OCI-LY7 (cell line): ENCODE results near the gene PEX5L. TPM values are rescaled to one million over a fixed set of nuclear protein-coding genes. Genes with fewer than 3 reads are reported as not detected.

Experiments used
- BruUV-seq: library from RNA; stranded (reverse); fragments of 400-500 nt; replicated peaks from 2 replicates; lab custom pipeline; 2021; lab: Mats Ljungman, UMichigan
- CTCF ChIA-PET: fragments of 300-600 bp; sonication (Branson Sonifier 250); formaldehyde crosslinking; loops from one replicate; lab custom pipeline; 2022; ENCODE audit warnings: antibody characterized with exemption; ENCODE audit not compliant: unreplicated experiment; lab: Charles Lee
- POLR2A ChIA-PET: fragments of 300-600 bp; sonication (Branson Sonifier 250); formaldehyde crosslinking; loops from one replicate; lab custom pipeline; 2022; ENCODE audit warnings: antibody characterized with exemption; lab: Charles Lee
- DNase-seq: peaks from one replicate; pipeline ENCODE4 v3.0.0-alpha.2; 2015; ENCODE audit warnings: low spot score
- H2AFZ ChIP-seq: fragments of 200-600 bp; sonication (generic), shearing (Covaris generic); 2 replicates; pipeline ENCODE4 v1.6.1; 2014; ENCODE audit warnings: mild to moderate bottlenecking, antibody characterized with exemption, low read length, moderate library complexity
- H3K27ac ChIP-seq: fragments of 200-600 bp; sonication (generic); 2 replicates; pipeline ENCODE4 v1.5.1; 2014; ENCODE audit warnings: mixed run types, low read depth, mild to moderate bottlenecking, moderate library complexity, low read length, inconsistent platforms; ENCODE audit not compliant: poor library complexity, severe bottlenecking
- H3K36me3 ChIP-seq: fragments of 200-600 bp; sonication (generic); 2 replicates; pipeline ENCODE4 v1.6.1; 2014; ENCODE audit warnings: mild to moderate bottlenecking, antibody characterized with exemption, low read length, moderate library complexity, mixed read lengths; ENCODE audit not compliant: insufficient read depth
- H3K4me1 ChIP-seq: fragments of 200-600 bp; sonication (generic); 2 replicates; pipeline ENCODE4 v1.5.1; 2014; ENCODE audit warnings: mild to moderate bottlenecking, low read length; ENCODE audit not compliant: insufficient read depth, poor library complexity, severe bottlenecking
- H3K4me2 ChIP-seq: fragments of 200-600 bp; sonication (generic); 2 replicates; pipeline ENCODE4 v1.6.1; 2014; ENCODE audit warnings: mild to moderate bottlenecking, low read length
- H3K4me3 ChIP-seq: fragments of 200-600 bp; sonication (generic); 2 replicates; pipeline ENCODE4 v1.5.1; 2014; ENCODE audit warnings: mild to moderate bottlenecking, low read depth, low read length; ENCODE audit not compliant: poor library complexity, severe bottlenecking
- H3K79me2 ChIP-seq: fragments of 200-600 bp; sonication (generic); 2 replicates; pipeline ENCODE4 v1.6.1; 2016; ENCODE audit warnings: low read depth, mild to moderate bottlenecking, low read length, moderate library complexity, mixed read lengths; ENCODE audit not compliant: insufficient read depth
- H3K9me2 ChIP-seq: fragments of 200-600 bp; sonication (generic); 2 replicates; pipeline ENCODE4 v1.6.1; 2016; ENCODE audit warnings: mild to moderate bottlenecking, low read length, mixed read lengths; ENCODE audit not compliant: insufficient read depth
- H3K9me3 ChIP-seq: fragments of 200-600 bp; sonication (generic); 2 replicates; pipeline ENCODE4 v1.6.1; 2014; ENCODE audit warnings: mild to moderate bottlenecking, mixed run types, low read length, mixed read lengths
- H4K20me1 ChIP-seq: fragments of 200-600 bp; sonication (generic); 2 replicates; pipeline ENCODE4 v1.6.1; 2014; ENCODE audit warnings: mild to moderate bottlenecking, antibody characterized with exemption, low read length, moderate library complexity, mixed read lengths; ENCODE audit not compliant: insufficient read depth
- CTCF ChIP-seq: fragments of 200-600 bp; sonication (generic); conservative IDR thresholded peaks from 2 replicates; pipeline ENCODE4 v1.5.1; 2014; ENCODE audit warnings: mild to moderate bottlenecking, antibody characterized with exemption, low read length, moderate library complexity, mixed read lengths
- EZH2phosphoT487 ChIP-seq: fragments of 200-600 bp; sonication (generic); IDR thresholded peaks from 2 replicates; pipeline ENCODE4 v1.6.1; 2018; ENCODE audit warnings: low read depth, borderline replicate concordance, mild to moderate bottlenecking, mixed run types, antibody characterized with exemption, low read length, moderate library complexity, mixed read lengths
- intact Hi-C: fragments of 100-400 bp; cut with micrococcal nuclease; formaldehyde crosslinking; loops from one replicate; pipeline ENCODE4 v1.10.0; 2022; ENCODE audit not compliant: unreplicated experiment
- total RNA-seq, 2 experiments: library from RNA; depleted of rRNA in 1 of 2; stranded (reverse); fragments of >200 nt in 1 of 2; shearing (Covaris generic) in 1 of 2; gene quantifications; 2 replicates each; pipeline ENCODE4 v1.2.3, GENCODE V29; 2014 to 2022

The PEX5L gene
- total RNA-seq, 2 experiments from 2014 or later: not detected

DNA sequence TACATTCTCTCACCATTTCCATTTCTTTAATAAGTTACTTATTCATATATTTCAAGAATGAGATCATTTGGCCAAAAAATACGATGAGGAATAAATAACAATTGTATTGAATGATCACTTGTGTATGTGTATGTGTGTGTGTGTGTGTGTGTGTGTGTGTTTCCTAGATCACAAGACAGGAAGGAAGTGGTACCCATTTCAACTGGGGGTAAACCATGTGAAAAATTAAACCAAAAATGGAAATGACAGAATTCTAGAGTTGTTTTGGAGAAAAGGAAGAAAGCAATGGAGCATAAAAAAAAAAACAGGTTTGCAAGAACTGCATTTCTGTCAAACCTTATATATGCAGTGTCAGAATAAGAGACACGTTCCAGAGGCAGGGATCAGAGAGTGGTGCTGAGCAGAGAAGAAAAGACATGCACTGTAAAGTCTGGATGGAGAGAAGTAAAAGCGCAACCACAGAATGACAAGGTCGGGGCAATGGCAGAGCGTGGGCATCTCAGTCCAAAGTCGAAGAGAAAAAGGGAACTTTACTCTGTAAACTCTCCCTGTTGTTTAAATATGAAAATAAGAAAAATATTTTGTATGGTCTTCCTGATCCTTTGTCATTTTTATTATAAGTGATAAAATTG, 75.5 kb downstream of the PEX5L start:
- TF ChIP-seq EZH2phosphoT487: no peak
- TF ChIP-seq CTCF: no peak
- H3K4me2 ChIP-seq: peak overlapping the region; percentile 82
- H3K79me2 ChIP-seq: no peaks in the 10 kb centered on the region
- no peaks in the 10 kb centered on the region for H4K20me1 ChIP-seq
- peak overlapping the region; percentile 49 for H3K4me3 ChIP-seq
- intact Hi-C loops: no loop called here
- peak overlapping the region; percentile 17; the same call in 1 of the 2 replicates for H2AFZ ChIP-seq
- ChIA-PET POLR2A (interaction anchor here (0.6 to 1.5 kb wide), 5 partner anchors 9 to 622 kb away, joined by 3 to 9 read pairs (median 3); no protein-coding TSS in a partner anchor), CTCF (interaction anchor here (1.1 kb wide), 1 partner anchor 150 kb away, joined by 4 read pairs; no protein-coding TSS in a partner anchor)
- peak; percentile 57 for DNase-seq
- H3K9me3 ChIP-seq: no peaks in the 10 kb centered on the region
- H3K27ac ChIP-seq: peak overlapping the region; percentile 77
- BruUV-seq: no TSS peak
- no peaks in the 10 kb centered on the region for H3K9me2 ChIP-seq
- no peaks in the 10 kb centered on the region for H3K36me3 ChIP-seq
- H3K4me1 ChIP-seq: peaks cover 56% of the 10 kb centered on the region

GRCh38 chr3:179958759-179959158, 78.0 kb downstream of the PEX5L start:
- no peaks in the 10 kb centered on the region for H3K79me2 ChIP-seq
- CTCF ChIA-PET: no interaction called here
- H3K4me2 ChIP-seq: peak overlapping the region; percentile 63; the same call in 1 of the 2 replicates
- H3K9me2 ChIP-seq: no peaks in the 10 kb centered on the region
- no peaks in the 10 kb centered on the region for H3K36me3 ChIP-seq
- H3K4me3 ChIP-seq: no peak overlapping the region
- H3K9me3 ChIP-seq: peaks cover 4% of the 10 kb centered on the region; the same call in 1 of the 2 replicates
- POLR2A ChIA-PET: interaction anchor here (0.6 kb wide), 2 partner anchors 133 to 297 kb away, joined by 3 read pairs; no protein-coding TSS in a partner anchor
- no peaks in the 10 kb centered on the region for H4K20me1 ChIP-seq
- DNase-seq: no peak
- H3K4me1 ChIP-seq: peaks cover 81% of the 10 kb centered on the region
- no peak for TF ChIP-seq EZH2phosphoT487
- TF ChIP-seq CTCF: no peak
- H3K27ac ChIP-seq: no peak overlapping the region
- intact Hi-C loops: loop anchor here (5.0 kb wide), 2 partner anchors 306 to 644 kb away; partner anchors contain the start of genes TTC14 and USP13
- no TSS peak for BruUV-seq
- no peak overlapping the region for H2AFZ ChIP-seq

GRCh38 chr3:179958143-179958542, 78.6 kb downstream of the PEX5L start:
- DNase-seq: no peak
- intact Hi-C loops: loop anchor here (5.0 kb wide), 2 partner anchors 306 to 644 kb away; partner anchors contain the start of genes TTC14 and USP13
- H3K4me1 ChIP-seq: peaks cover 84% of the 10 kb centered on the region
- no peaks in the 10 kb centered on the region for H3K36me3 ChIP-seq
- CTCF ChIA-PET: no interaction called here
- H3K79me2 ChIP-seq: no peaks in the 10 kb centered on the region
- no peaks in the 10 kb centered on the region for H3K9me2 ChIP-seq
- POLR2A ChIA-PET: interaction anchor here (0.6 kb wide), 3 partner anchors 132 to 1775 kb away, joined by 3 to 4 read pairs (median 3); no protein-coding TSS in a partner anchor
- H2AFZ ChIP-seq: no peak overlapping the region
- H3K27ac ChIP-seq: no peak overlapping the region
- no peak overlapping the region for H3K4me3 ChIP-seq
- H3K4me2 ChIP-seq: peak overlapping the region; percentile 63; the same call in 1 of the 2 replicates
- no peak for TF ChIP-seq EZH2phosphoT487
- TF ChIP-seq CTCF: no peak
- BruUV-seq: no TSS peak
- no peaks in the 10 kb centered on the region for H4K20me1 ChIP-seq
- H3K9me3 ChIP-seq: peaks cover 4% of the 10 kb centered on the region; the same call in 1 of the 2 replicates
